Sigmoid colon (tissue), 7 donors: ENCODE measurements around the gene SENP8. TPM values are rescaled to one million over a fixed set of nuclear protein-coding genes. Genes with fewer than 3 reads are reported as not detected.
"Not testable (repeated sequence)": the region's sequence is repeated elsewhere in the genome, so short reads cannot be mapped to it uniquely, and the experiment has no call there.

Experiments used
- DNase-seq: peaks from one replicate; pipeline ENCODE4 v3.0.0-alpha.2; 2019
- H3K27ac ChIP-seq, 4 donors: fragments of 200-600 bp; sonication (generic); one replicate each; pipeline ENCODE4 v1.5.1; 2016 to 2019; ENCODE audit warnings: mild to moderate bottlenecking in 1 of 4
- H3K27me3 ChIP-seq, 3 donors: fragments of 200-600 bp; sonication (generic); one replicate each; pipeline ENCODE4 v1.5.1; 2019; ENCODE audit warnings: mild to moderate bottlenecking in 1 of 3
- H3K36me3 ChIP-seq, 4 donors: fragments of 200-600 bp; sonication (generic); one replicate each; pipeline ENCODE4 v1.5.1; 2016 to 2019
- H3K4me1 ChIP-seq, 4 donors: fragments of 200-600 bp; sonication (generic); one replicate each; pipeline ENCODE4 v1.5.1; 2017 to 2019
- H3K4me3 ChIP-seq, 4 donors: fragments of 200-600 bp; sonication (generic); one replicate each; pipeline ENCODE4 v1.5.1; 2017 to 2019; ENCODE audit warnings: mild to moderate bottlenecking in 2 of 4, moderate library complexity in 1 of 4
- H3K9me3 ChIP-seq, 4 donors: fragments of 200-600 bp in 3 of 4; sonication (generic) in 3 of 4; one replicate each; pipeline versions ENCODE4 v1.5.1 to v1.6.1; 2013 to 2019
- EP300 ChIP-seq, 4 donors: sonication (generic); formaldehyde crosslinking; IDR thresholded peaks; one replicate each; pipeline ENCODE4 v1.6.1; 2017; ENCODE audit warnings: antibody characterized with exemption in 4 of 4
- POLR2A ChIP-seq, 2 donors: fragments of 450-650 bp; IDR thresholded peaks; one replicate each; pipeline ENCODE4 v1.6.1; 2016; ENCODE audit warnings: antibody characterized with exemption in 2 of 2, mild to moderate bottlenecking in 2 of 2, moderate library complexity in 2 of 2
- POLR2AphosphoS5 ChIP-seq, 4 donors: sonication (generic); formaldehyde crosslinking; IDR thresholded peaks; one replicate each; pipeline ENCODE4 v1.6.1; 2017; ENCODE audit warnings: antibody characterized with exemption in 4 of 4
- WGBS, 2 donors: extraction: QIAGEN DNeasy Blood & Tissue Kit; methylation state at CpG; one replicate each; pipeline ENCODE4 v1.1.7; 2013; 5-methylcytosine and 5-hydroxymethylcytosine counted together
- intact Hi-C: fragments of 100-400 bp; cut with DNase I; formaldehyde crosslinking; loops from one replicate; pipeline ENCODE4 v1.15.1; 2023
- polyA plus RNA-seq, 3 donors: library from polyadenylated mRNA; stranded (reverse); fragments of 200-250 nt; gene quantifications; one replicate each; pipeline ENCODE4 v1.2.3, GENCODE V29; 2013
- total RNA-seq, 4 donors: library from RNA; depleted of rRNA; stranded (reverse); fragments of >200 nt; gene quantifications; one replicate each; pipeline ENCODE4 v1.1.0, GENCODE V29; 2016
- TF ChIP-seq, protein P1 (sequence below), 4 experiments: fragments of 450-650 bp in 3 of 4; fragments of 200-600 bp in 1 of 4; IDR thresholded peaks; one replicate each; pipeline ENCODE4 v1.5.1; 2016 to 2019; ENCODE audit warnings: antibody characterized with exemption in 4 of 4, mild to moderate bottlenecking in 3 of 4, moderate library complexity in 2 of 4
- donor health status: healthy with polysubstance abuse.
- donor health status: Bipolar disorder and iron deficiency.
- donor health status: healthy.

The SENP8 gene
- total and polyA plus RNA-seq, 7 donors = 1.2 to 4.3 (median 1.9) TPM

DNA sequence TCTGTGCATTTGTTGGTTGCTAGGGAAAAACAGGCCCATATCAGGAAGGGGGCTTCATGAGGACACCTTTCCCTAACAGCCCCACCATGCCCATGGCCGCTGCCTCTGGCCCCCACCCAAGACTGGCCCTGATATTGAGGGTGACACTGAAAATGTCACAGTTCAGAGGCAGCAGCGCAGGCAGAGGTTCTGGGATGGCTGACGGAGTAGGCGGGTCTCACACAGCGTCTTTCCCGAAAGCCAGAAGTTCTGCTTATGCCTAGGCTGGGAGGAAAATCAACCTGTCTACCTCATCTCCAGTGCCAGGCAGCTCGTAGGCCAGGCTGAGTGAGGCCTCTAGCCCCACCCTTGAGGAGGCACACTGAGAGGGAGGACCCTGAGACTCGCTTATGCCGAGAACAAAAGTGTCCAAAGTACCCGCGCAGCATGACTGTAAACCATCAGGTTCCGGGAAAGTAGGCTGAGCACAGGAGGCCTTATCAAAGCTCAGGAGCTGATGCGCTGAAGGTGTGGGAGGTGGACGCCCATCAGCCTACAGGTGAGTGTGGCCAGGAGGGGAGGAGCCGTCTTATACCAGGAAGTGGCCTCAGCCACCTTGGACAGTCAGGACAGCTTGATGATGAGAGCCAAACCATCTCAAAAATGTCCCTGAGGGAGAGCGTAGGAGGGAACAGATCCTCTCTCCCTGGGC, 51.9 kb downstream of the SENP8 start:
- no peak for DNase-seq
- Histone ChIP-seq H3K27me3 (no peaks in the 10 kb centered on the region), H3K27ac (no peak overlapping the region), H3K4me1 (no peaks in the 10 kb centered on the region), H3K9me3 (no peaks in the 10 kb centered on the region), H3K36me3 (no peaks in the 10 kb centered on the region), H3K4me3 (no peak overlapping the region)
- intact Hi-C loops = no loop called here
- TF ChIP-seq, protein P1, sequence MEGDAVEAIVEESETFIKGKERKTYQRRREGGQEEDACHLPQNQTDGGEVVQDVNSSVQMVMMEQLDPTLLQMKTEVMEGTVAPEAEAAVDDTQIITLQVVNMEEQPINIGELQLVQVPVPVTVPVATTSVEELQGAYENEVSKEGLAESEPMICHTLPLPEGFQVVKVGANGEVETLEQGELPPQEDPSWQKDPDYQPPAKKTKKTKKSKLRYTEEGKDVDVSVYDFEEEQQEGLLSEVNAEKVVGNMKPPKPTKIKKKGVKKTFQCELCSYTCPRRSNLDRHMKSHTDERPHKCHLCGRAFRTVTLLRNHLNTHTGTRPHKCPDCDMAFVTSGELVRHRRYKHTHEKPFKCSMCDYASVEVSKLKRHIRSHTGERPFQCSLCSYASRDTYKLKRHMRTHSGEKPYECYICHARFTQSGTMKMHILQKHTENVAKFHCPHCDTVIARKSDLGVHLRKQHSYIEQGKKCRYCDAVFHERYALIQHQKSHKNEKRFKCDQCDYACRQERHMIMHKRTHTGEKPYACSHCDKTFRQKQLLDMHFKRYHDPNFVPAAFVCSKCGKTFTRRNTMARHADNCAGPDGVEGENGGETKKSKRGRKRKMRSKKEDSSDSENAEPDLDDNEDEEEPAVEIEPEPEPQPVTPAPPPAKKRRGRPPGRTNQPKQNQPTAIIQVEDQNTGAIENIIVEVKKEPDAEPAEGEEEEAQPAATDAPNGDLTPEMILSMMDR (IDR thresholded peaks at IDR 0.05) = no peak
- TF ChIP-seq POLR2A (IDR thresholded peaks at IDR 0.05) (no peak), POLR2AphosphoS5 (IDR thresholded peaks at IDR 0.05) (no peak), EP300 (IDR thresholded peaks at IDR 0.05) (no peak)
- WGBS, 2 donors = 32 to 78% methylated on average over 16 of the region's 16 CpGs

GRCh38 chr15:72170691-72171090, 52.5 kb downstream of the SENP8 start:
- intact Hi-C loops = no loop called here

GRCh38 chr15:72171978-72172377, 53.8 kb downstream of the SENP8 start:
- H3K36me3 ChIP-seq, DNase-seq: not testable (repeated sequence)
- 90 to 91% methylated on average over 10 of the region's 10 CpGs for WGBS, 2 donors

More at GRCh38 chr15:72170691-72171090, 52.5 kb downstream of the SENP8 start:
- no peaks in the 10 kb centered on the region for H3K36me3 ChIP-seq
- H3K27me3 ChIP-seq = no peaks in the 10 kb centered on the region
- no peak for DNase-seq
- H3K4me3 ChIP-seq = no peak overlapping the region
- no peak overlapping the region for H3K27ac ChIP-seq
- TF ChIP-seq EP300 (IDR thresholded peaks at IDR 0.05) = no peak
- TF ChIP-seq POLR2AphosphoS5 (IDR thresholded peaks at IDR 0.05) = no peak
- TF ChIP-seq POLR2A (IDR thresholded peaks at IDR 0.05) = no peak
- TF ChIP-seq, protein P1 (IDR thresholded peaks at IDR 0.05) = no peak
- H3K9me3 ChIP-seq = no peaks in the 10 kb centered on the region
- H3K4me1 ChIP-seq = no peaks in the 10 kb centered on the region
- WGBS, 2 donors = 95% methylated on average over 7 of the region's 7 CpGs

DNA sequence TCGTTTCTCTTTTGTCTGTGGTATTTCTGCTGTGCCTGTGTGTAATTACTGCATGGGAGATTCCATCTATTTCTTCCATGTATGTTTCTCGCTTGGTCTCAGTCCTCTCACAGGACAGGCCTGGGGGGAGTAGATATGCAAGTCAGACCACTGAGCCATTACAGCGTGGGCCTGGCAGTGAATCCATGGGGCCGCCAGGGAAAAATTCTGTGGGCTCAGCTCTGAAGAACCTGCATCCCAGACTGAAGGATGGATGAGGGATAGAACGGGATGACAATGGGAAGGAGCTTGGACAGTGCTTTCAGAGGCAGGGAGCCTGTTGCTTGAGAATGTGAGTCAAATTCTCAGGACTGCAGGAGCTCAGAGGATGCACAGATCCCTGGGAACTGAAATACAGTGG, 54.6 kb downstream of the SENP8 start:
- Histone ChIP-seq H3K4me1 (no peaks in the 10 kb centered on the region), H3K27me3 (no peaks in the 10 kb centered on the region), H3K36me3 (no peaks in the 10 kb centered on the region), H3K4me3 (no peak overlapping the region), H3K27ac (no peak overlapping the region), H3K9me3 (no peaks in the 10 kb centered on the region)
- 90% methylated on average over 5 of the region's 5 CpGs for WGBS, 2 donors
- no peak for DNase-seq
- TF ChIP-seq EP300 (IDR thresholded peaks at IDR 0.05) (no peak), POLR2AphosphoS5 (IDR thresholded peaks at IDR 0.05) (no peak), POLR2A (IDR thresholded peaks at IDR 0.05) (no peak)
- TF ChIP-seq, protein P1 (IDR thresholded peaks at IDR 0.05) = no peak
- intact Hi-C loops = no loop called here

More at GRCh38 chr15:72171978-72172377, 53.8 kb downstream of the SENP8 start:
- H3K4me3 ChIP-seq, intact Hi-C loops, H3K27ac ChIP-seq, H3K27me3 ChIP-seq, H3K9me3 ChIP-seq, H3K4me1 ChIP-seq: not testable (repeated sequence)

DNA sequence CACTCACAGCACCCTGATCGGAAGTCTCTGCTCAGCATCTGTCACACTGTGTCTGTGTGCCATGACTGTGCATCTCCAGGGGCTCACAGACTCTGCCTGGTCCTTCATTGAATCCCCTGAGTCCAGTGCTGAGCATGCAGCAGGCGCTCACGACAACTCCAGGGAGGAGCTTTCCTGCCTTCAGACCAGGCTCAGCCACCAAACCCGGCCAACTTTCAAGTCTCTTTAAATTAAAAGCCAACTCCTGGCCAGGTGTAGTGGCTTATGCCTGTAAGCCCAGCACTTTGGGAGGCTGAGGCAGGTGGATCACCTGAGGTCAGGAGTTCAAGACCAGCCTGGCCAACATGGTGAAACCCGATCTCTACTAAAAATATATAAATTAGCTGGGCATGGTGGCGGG, 55.2 kb downstream of the SENP8 start:
- 93 to 94% methylated on average over 6 of the region's 6 CpGs for WGBS, 2 donors
- no peak for DNase-seq
- Histone ChIP-seq H3K4me1 (no peaks in the 10 kb centered on the region), H3K36me3 (no peaks in the 10 kb centered on the region), H3K4me3 (no peak overlapping the region), H3K27me3 (no peaks in the 10 kb centered on the region), H3K27ac (no peak overlapping the region), H3K9me3 (no peaks in the 10 kb centered on the region)
- intact Hi-C loops = no loop called here
- no peak for TF ChIP-seq POLR2A (IDR thresholded peaks at IDR 0.05)
- TF ChIP-seq, protein P1 (IDR thresholded peaks at IDR 0.05) = no peak
- TF ChIP-seq POLR2AphosphoS5 (IDR thresholded peaks at IDR 0.05) = no peak
- no peak for TF ChIP-seq EP300 (IDR thresholded peaks at IDR 0.05)
